Pancreas (tissue), 10 donors: ENCODE measurements around the gene TM9SF1. TPM values are rescaled to one million over a fixed set of nuclear protein-coding genes. Genes with fewer than 3 reads are reported as not detected.

Source experiments
- ATAC-seq, 4 donors: fragments of 200-7000 bp; cut with Tn5 transposase; one replicate each; pipeline versions ENCODE4 v1.8.0 to v1.9.1; 2020; ENCODE audit warnings: mild to moderate bottlenecking in 4 of 4, moderate library complexity in 4 of 4
- DNase-seq, 6 donors: peaks; one replicate each; pipeline ENCODE4 v3.0.0-alpha.2; 2020
- FAIRE-seq: peaks from 2 replicates; lab custom pipeline; 2012; peaks lifted over from hg19 to GRCh38; lab: Jason Lieb, UNC
- H3K27ac ChIP-seq, 4 donors: fragments of 200-600 bp; sonication (generic); 1 replicate in 3 of 4; 2 replicates in 1 of 4; pipeline versions ENCODE4 v1.5.0 to v1.8.0; 2020
- H3K27me3 ChIP-seq, 4 donors: fragments of 200-600 bp; one replicate each; pipeline ENCODE4 v1.8.0; 2021
- H3K36me3 ChIP-seq, 3 donors: fragments of 200-600 bp; sonication (generic) in 1 of 3; one replicate each; pipeline versions ENCODE4 v1.5.0 to v1.8.0; 2020 to 2021
- H3K4me1 ChIP-seq, 3 donors: fragments of 200-600 bp; one replicate each; pipeline ENCODE4 v1.8.0; 2021
- H3K4me3 ChIP-seq, 4 donors: fragments of 200-600 bp; sonication (generic) in 2 of 4; one replicate each; pipeline versions ENCODE4 v1.5.0 to v1.8.0; 2020 to 2021
- H3K9me3 ChIP-seq, 4 donors: fragments of 200-600 bp; one replicate each; pipeline ENCODE4 v1.8.0; 2021
- CTCF ChIP-seq, 4 donors: fragments of 200-600 bp; sonication (generic) in 3 of 4; IDR thresholded peaks; one replicate each; pipeline versions ENCODE4 v1.5.0 to v1.8.0; 2021; ENCODE audit warnings: antibody characterized with exemption in 4 of 4
- WGBS, 2 donors: extraction: QIAGEN DNeasy Blood & Tissue Kit; methylation state at CpG; one replicate each; pipeline ENCODE4 v1.1.7; 2013; 5-methylcytosine and 5-hydroxymethylcytosine counted together
- intact Hi-C, 3 donors: fragments of 100-400 bp; cut with DNase I; formaldehyde crosslinking; loops; one replicate each; pipeline versions ENCODE4 v1.11.1 to v1.14.2; 2022
- polyA plus RNA-seq, 2 donors: library from polyadenylated mRNA; stranded (reverse); fragments of 200-250 nt; gene quantifications; one replicate each; pipeline ENCODE4 v1.2.3, GENCODE V29; 2013
- total RNA-seq, 6 donors: library from RNA; stranded (reverse); fragmentation: NEBNext Ultra II Directional in 4 of 6; extraction: Animal tissue kit (Norgen Biotek cat#: 25700) in 4 of 6; gene quantifications; one replicate each; pipeline versions ENCODE4 v1.2.1 to v1.2.4, GENCODE V29; 2021 to 2023
- donor health status: healthy with polysubstance abuse.
- donor health status: DM: no; HTN: no; CAD: no; lungs with moderate emphysema.
- donor health status: DM: no; HTN: no; CAD: no.
- donor health status: control.
- donor health status: control.
- donor health status: Bipolar disorder and iron deficiency.
- donor health status: DM: yes; HTN: yes; CAD: no.
- donor health status: DM: no; HTN: no; CAD: no.
- donor health status: DM: no; HTN: no; CAD: no.
- donor health status: DM: yes; HTN: yes; CAD: no.

TM9SF1 gene
- total and polyA plus RNA-seq, 8 donors = 20.5 to 46.8 (median 37.9) TPM

DNA sequence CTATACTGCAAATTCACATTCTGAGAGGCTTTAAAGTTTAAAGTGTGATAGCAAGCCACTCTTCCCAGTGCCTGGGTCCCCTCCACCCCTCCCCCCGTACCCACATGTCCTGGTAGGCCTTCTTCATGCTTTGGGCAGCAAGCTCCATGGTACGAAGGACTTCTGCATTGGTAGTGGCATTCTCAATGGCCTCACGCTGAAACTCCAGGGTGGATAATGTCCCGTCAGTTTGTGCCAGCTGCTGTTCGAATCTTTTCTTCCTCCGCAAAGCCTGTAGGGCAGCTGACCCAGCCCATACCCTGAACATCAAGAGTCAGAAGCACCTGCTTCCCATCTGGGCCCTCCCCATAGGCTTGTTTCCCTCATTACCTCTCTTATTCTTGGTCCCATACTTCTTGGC lies 16.1 kb upstream of the TM9SF1 start:
- no peak for TF ChIP-seq CTCF (IDR thresholded peaks at IDR 0.05)
- WGBS, 2 donors = 85 to 95% methylated on average over 6 of the region's 6 CpGs
- no peak for ATAC-seq
- Histone ChIP-seq H3K9me3 (no peaks in the 10 kb centered on the region), H3K4me1 (peaks cover 0 to 8% (median 5%) of the 10 kb centered on the region in 3 donors), H3K27me3 (no peaks in the 10 kb centered on the region), H3K27ac (no peak overlapping the region), H3K4me3 (no peak overlapping the region), H3K36me3 (peaks cover 0 to 13% (median 3%) of the 10 kb centered on the region in 3 donors)
- DNase-seq = no peak
- FAIRE-seq = no peak
- intact Hi-C loops = no loop called here

DNA sequence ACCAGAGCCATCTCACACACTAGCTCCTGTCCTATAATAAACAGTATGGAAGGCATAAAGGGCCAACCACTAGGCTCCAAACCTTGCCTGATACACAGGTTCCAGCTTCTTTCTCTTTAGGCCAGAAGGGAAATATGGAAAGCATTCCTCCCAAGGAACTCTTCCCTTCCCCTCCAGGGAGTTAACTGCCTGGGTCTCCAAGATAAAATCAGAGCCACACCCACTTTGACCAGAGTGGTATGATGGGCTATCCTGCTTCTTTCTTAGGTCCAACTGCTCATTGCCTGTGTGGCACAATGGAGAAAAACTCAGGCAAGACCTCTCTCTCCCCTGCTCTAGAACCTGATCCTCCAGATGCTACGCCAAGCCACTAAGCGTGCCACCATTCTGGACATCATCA lies 12.4 kb upstream of the TM9SF1 start:
- intact Hi-C loops = no loop called here
- no peak overlapping the region for H3K27ac ChIP-seq
- 98 to 100% methylated on average over 2 of the region's 2 CpGs for WGBS, 2 donors
- no peak for ATAC-seq
- H3K4me3 ChIP-seq = no peak overlapping the region
- no peak for TF ChIP-seq CTCF (IDR thresholded peaks at IDR 0.05)
- no peak for DNase-seq
- peaks cover 0 to 3% (median 0%) of the 10 kb centered on the region in 3 donors for H3K4me1 ChIP-seq
- H3K36me3 ChIP-seq = peaks cover 0 to 13% (median 3%) of the 10 kb centered on the region in 3 donors
- no peaks in the 10 kb centered on the region for H3K9me3 ChIP-seq
- no peaks in the 10 kb centered on the region for H3K27me3 ChIP-seq
- FAIRE-seq = no peak

- Histone ChIP-seq H3K4me1 (peaks cover 0 to 2% (median 0%) of the 10 kb centered on the region in 3 donors), H3K4me3 (no peak overlapping the region), H3K27me3 (no peaks in the 10 kb centered on the region), H3K9me3 (no peaks in the 10 kb centered on the region), H3K27ac (no peak overlapping the region), H3K36me3 (peaks cover 0 to 13% (median 3%) of the 10 kb centered on the region in 3 donors)
- DNase-seq = no peak
- no peak for ATAC-seq
- WGBS, 2 donors = 94% methylated on average over 5 of the region's 5 CpGs
- TF ChIP-seq CTCF (IDR thresholded peaks at IDR 0.05) = no peak
- intact Hi-C loops = no loop called here
- FAIRE-seq = no peak
Observed at GRCh38 chr14:24207104-24207551, 11.9 kb upstream of the TM9SF1 start.

DNA sequence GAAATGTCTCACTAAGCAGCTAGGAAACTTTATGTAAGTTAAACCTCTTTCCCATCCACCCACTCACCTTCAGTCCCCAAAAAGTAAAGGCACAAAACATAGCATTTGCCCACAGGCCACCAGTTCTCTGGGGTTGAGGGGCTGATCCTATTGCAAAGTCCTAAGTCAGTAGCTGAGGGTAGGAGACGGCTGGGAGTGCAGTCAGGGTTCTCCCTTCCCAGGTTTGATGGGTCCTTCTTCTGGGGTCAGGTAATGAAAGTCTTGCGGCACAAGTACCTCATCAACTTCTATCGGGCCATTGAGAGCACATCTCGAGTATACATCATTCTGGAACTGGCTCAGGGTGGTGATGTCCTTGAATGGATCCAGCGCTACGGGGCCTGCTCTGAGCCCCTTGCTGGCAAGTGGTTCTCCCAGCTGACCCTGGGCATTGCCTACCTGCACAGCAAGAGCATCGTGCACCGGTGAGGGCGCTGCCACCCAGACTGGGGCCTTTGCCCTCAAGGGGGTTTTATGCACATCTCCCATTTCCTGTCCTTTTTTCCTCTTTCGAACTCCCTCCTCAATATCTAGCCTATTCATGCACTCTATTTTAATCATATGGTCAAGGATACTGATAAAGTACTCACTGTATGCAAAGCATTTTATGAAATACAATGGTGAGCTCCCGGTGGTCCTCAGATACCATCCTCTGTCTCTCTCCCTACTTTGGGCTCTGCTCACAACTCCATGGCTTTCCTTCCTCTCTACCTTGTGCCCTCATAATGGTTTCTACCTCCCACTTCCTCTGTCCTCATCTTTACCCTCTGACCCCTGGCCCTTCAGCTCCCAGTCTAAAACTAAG lies 11.2 kb upstream of the TM9SF1 start:
- DNase-seq = no peak
- Histone ChIP-seq H3K36me3 (peaks cover 0 to 13% (median 3%) of the 10 kb centered on the region in 3 donors), H3K27me3 (no peaks in the 10 kb centered on the region), H3K4me3 (no peak overlapping the region), H3K4me1 (no peaks in the 10 kb centered on the region), H3K27ac (no peak overlapping the region), H3K9me3 (no peaks in the 10 kb centered on the region)
- intact Hi-C loops = no loop called here
- TF ChIP-seq CTCF (IDR thresholded peaks at IDR 0.05) = no peak
- WGBS, 2 donors = 89 to 92% methylated on average over 11 of the region's 11 CpGs
- FAIRE-seq = no peak
- ATAC-seq = no peak
